ENCODE data around the gene LSS. TPM values are rescaled to one million over a fixed set of nuclear protein-coding genes. Genes with fewer than 3 reads are reported as not detected.

LSS gene
- total and polyA plus RNA-seq, 2 experiments from 2014 or later = 55.0 to 237 TPM

GRCh38 chr21:46212721-46213484 lies 15.7 kb downstream of the LSS start:
- Histone ChIP-seq H2AFZ (no peak overlapping the region), H3F3A (replicated peaks; ENCODE audit: low read depth) (no peaks in the 10 kb centered on the region), H3K4me2 (no peak overlapping the region), H3K4me3 (no peak overlapping the region), H3K9me2 (ENCODE audit: insufficient read depth) (no peaks in the 10 kb centered on the region), H3K79me2 (replicated peaks; ENCODE audit: insufficient read depth) (peaks cover 17% of the 10 kb centered on the region; the same call in 1 of the 2 replicates), H3K27ac (ENCODE audit: low read depth) (no peak overlapping the region), H3K27me3 (ENCODE audit: insufficient read depth) (no peaks in the 10 kb centered on the region), H3K4me1 (ENCODE audit: insufficient read depth) (no peaks in the 10 kb centered on the region), H3K36me3 (ENCODE audit: insufficient read depth) (peaks cover 9% of the 10 kb centered on the region; the same call in 1 of the 2 replicates), H4K20me1 (replicated peaks; ENCODE audit: insufficient read depth) (peaks cover 3% of the 10 kb centered on the region)
- no peak overlapping the region for H3K27ac Mint-ChIP-seq
- no peak overlapping the region for H3K4me3 Mint-ChIP-seq
- no peak for TF ChIP-seq ZNF331 (CRISPR knock-in tag; IDR thresholded peaks at IDR 0.05; ENCODE audit: low read depth)
- TF ChIP-seq REST (IDR thresholded peaks at IDR 0.05; ENCODE audit: unreplicated experiment) = no peak
- no peak for TF ChIP-seq ZNF114 (CRISPR knock-in tag; IDR thresholded peaks at IDR 0.05)
- no peak for TF ChIP-seq NANOG (IDR thresholded peaks at IDR 0.05; ENCODE audit: borderline replicate concordance)
- no peak for TF ChIP-seq EZH2 (IDR thresholded peaks at IDR 0.05; ENCODE audit: low read depth, unreplicated experiment)
- TF ChIP-seq JUNB (IDR thresholded peaks at IDR 0.05; ENCODE audit: unreplicated experiment) = no peak
- TF ChIP-seq EZH2phosphoT487 (IDR thresholded peaks at IDR 0.05; ENCODE audit: unreplicated experiment) = no peak
- TF ChIP-seq STAT1 (IDR thresholded peaks at IDR 0.05; ENCODE audit: unreplicated experiment) = no peak
- no peak for TF ChIP-seq CREB1 (CRISPR knock-in tag; IDR thresholded peaks at IDR 0.05; ENCODE audit: low read depth)
- no peak for TF ChIP-seq CTCF (conservative IDR thresholded peaks at IDR 0.05; ENCODE audit: low read depth in 2 of 2)
- H3K4me1 Mint-ChIP-seq = no peaks in the 10 kb centered on the region; the same call in 2 of the 3 replicates
- H3K36me3 Mint-ChIP-seq (ENCODE audit: low read depth) = peaks cover 18% of the 10 kb centered on the region
- no peaks in the 10 kb centered on the region for H3K9me3 Mint-ChIP-seq
- H3K27me3 Mint-ChIP-seq (ENCODE audit: insufficient read depth, low read depth, poor library complexity) = peaks cover 8% of the 10 kb centered on the region
- ATAC-seq (no peak), DNase-seq (ENCODE audit: low spot score) (no peak)
